DND-41 (cell line): ENCODE measurements around the gene MTURN.

Experiments used
- ATAC-seq: fragments of 200-7000 bp; cut with Tn5 transposase; 3 replicates; pipeline ENCODE4 v1.9.1; 2021; ENCODE audit warnings: low read depth; ENCODE audit not compliant: insufficient read depth
- DNase-seq: peaks from one replicate; pipeline ENCODE4 v3.0.0-alpha.2; 2020
- H2AFZ ChIP-seq: 2 replicates; pipeline ENCODE4 v1.6.0; 2012; ENCODE audit warnings: low read depth, low read length
- H3K27ac ChIP-seq: 2 replicates; pipeline ENCODE4 v1.5.1; 2012; ENCODE audit warnings: low read length, inconsistent platforms
- H3K27me3 ChIP-seq: fragments of 200-600 bp; sonication (generic); 2 replicates; pipeline ENCODE4 v1.6.0; 2012; ENCODE audit warnings: low read length, mild to moderate bottlenecking, inconsistent platforms; ENCODE audit not compliant: insufficient read depth, poor library complexity
- H3K36me3 ChIP-seq: 2 replicates; pipeline ENCODE4 v1.5.1; 2012; ENCODE audit warnings: low read length, inconsistent platforms; ENCODE audit not compliant: insufficient read depth
- H3K4me1 ChIP-seq: 2 replicates; pipeline ENCODE4 v1.5.1; 2012; ENCODE audit warnings: mild to moderate bottlenecking, low read length; ENCODE audit not compliant: insufficient read depth
- H3K4me2 ChIP-seq: 2 replicates; pipeline ENCODE4 v1.6.0; 2012; ENCODE audit warnings: mild to moderate bottlenecking, moderate library complexity, low read length, inconsistent platforms; ENCODE audit not compliant: insufficient read depth
- H3K4me3 ChIP-seq, 2 experiments: fragments of 200-600 bp in 1 of 2; shearing (Covaris generic) in 1 of 2; 2 replicates each; pipeline ENCODE4 v1.5.1; 2012 to 2016; ENCODE audit warnings: inconsistent platforms in 2 of 2, low read length in 2 of 2, mild to moderate bottlenecking in 2 of 2, low read depth in 1 of 2, moderate library complexity in 1 of 2
- H3K79me2 ChIP-seq: 2 replicates; pipeline ENCODE4 v1.6.0; 2012; ENCODE audit warnings: low read length, inconsistent platforms; ENCODE audit not compliant: insufficient read depth
- H3K9ac ChIP-seq: 2 replicates; pipeline ENCODE4 v1.6.0; 2012; ENCODE audit warnings: low read depth, mild to moderate bottlenecking, inconsistent platforms, low read length, moderate library complexity
- H3K9me3 ChIP-seq: 2 replicates; pipeline ENCODE4 v1.5.1; 2012; ENCODE audit warnings: low read length, moderate library complexity, mild to moderate bottlenecking, inconsistent platforms; ENCODE audit not compliant: insufficient read depth, severe bottlenecking
- H4K20me1 ChIP-seq: 2 replicates; pipeline ENCODE4 v1.6.0; 2012; ENCODE audit warnings: low read length; ENCODE audit not compliant: insufficient read depth
- EZH2 ChIP-seq: IDR thresholded peaks from 3 replicates; pipeline ENCODE4 v1.6.1; 2012; ENCODE audit warnings: borderline replicate concordance, low read depth, mild to moderate bottlenecking, moderate library complexity, low read length, inconsistent platforms; ENCODE audit not compliant: severe bottlenecking
- TF ChIP-seq, protein P1 (sequence below): IDR thresholded peaks from 2 replicates; pipeline ENCODE4 v1.5.1; 2012; ENCODE audit warnings: borderline replicate concordance, low read length, moderate library complexity, mild to moderate bottlenecking; ENCODE audit not compliant: poor library complexity, severe bottlenecking; ENCODE audit errors: extremely low read depth

Gene MTURN

DNA sequence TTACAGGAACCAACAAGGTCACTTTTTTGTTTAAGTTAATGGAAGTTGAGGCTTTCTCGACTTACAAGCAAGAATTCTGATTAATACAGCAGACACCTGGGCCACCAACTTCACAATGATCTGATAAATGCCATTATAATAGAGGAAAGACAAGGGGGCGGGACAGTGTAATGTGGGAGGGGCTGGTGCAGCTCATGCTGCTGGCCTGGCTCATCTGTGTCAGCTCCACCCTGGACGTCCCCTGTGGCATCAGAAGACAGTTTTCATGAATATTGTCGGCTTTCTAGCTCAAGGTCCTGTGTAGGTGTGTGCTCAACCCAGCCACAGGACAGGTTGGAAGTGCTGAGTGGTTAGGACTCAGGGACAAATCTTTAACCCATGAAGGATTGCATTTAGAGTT, 57.0 kb downstream of the MTURN start:
- TF ChIP-seq, protein P1, sequence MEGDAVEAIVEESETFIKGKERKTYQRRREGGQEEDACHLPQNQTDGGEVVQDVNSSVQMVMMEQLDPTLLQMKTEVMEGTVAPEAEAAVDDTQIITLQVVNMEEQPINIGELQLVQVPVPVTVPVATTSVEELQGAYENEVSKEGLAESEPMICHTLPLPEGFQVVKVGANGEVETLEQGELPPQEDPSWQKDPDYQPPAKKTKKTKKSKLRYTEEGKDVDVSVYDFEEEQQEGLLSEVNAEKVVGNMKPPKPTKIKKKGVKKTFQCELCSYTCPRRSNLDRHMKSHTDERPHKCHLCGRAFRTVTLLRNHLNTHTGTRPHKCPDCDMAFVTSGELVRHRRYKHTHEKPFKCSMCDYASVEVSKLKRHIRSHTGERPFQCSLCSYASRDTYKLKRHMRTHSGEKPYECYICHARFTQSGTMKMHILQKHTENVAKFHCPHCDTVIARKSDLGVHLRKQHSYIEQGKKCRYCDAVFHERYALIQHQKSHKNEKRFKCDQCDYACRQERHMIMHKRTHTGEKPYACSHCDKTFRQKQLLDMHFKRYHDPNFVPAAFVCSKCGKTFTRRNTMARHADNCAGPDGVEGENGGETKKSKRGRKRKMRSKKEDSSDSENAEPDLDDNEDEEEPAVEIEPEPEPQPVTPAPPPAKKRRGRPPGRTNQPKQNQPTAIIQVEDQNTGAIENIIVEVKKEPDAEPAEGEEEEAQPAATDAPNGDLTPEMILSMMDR, result no peak
- TF ChIP-seq EZH2, result no peak
- peaks cover 24% of the 10 kb centered on the region for H3K9me3 ChIP-seq

DNA sequence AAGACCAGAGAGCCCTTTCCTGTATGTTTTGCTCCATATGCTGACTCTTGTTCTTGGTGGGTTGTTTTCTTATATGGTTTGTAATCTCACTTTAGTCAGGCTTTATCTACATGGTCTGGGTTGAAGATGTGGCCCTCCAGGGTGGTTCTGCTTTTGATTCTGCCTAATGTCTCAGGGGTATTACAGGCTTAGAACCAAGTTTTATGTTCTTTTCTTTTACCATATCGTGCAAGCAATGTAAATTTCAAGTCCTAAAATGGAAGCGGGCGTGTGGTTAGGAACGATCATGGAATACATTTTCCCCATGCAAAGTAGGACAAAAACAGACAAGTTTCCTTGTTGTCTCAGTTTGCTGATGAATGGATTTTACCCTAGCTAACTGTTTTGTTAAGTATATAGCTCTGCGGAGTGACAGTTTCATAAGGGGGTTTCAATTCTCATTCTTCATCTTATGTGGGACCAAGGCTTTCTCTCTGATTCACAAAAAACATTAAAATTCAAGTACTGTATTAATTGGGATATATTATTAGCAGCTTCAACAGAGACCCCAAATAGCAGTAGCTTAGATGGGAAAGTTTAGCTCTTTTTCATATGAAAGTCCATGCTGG, 58.7 kb downstream of the MTURN start:
- no peak overlapping the region for H2AFZ ChIP-seq
- H3K9me3 ChIP-seq, result peaks cover 29% of the 10 kb centered on the region
- H3K36me3 ChIP-seq, result no peaks in the 10 kb centered on the region
- no peaks in the 10 kb centered on the region for H4K20me1 ChIP-seq
- H3K27ac ChIP-seq, result no peak overlapping the region
- H3K4me1 ChIP-seq, result no peaks in the 10 kb centered on the region
- H3K4me2 ChIP-seq, result no peak overlapping the region
- H3K9ac ChIP-seq, result no peak overlapping the region
- TF ChIP-seq, protein P1, result no peak
- TF ChIP-seq EZH2, result no peak
- H3K79me2 ChIP-seq, result no peaks in the 10 kb centered on the region
- H3K27me3 ChIP-seq, result no peaks in the 10 kb centered on the region
- no peak for DNase-seq
- ATAC-seq, result no peak
- no peak overlapping the region for H3K4me3 ChIP-seq

More for the DNA sequence above, 57.0 kb downstream of the MTURN start:
- Histone ChIP-seq H3K36me3 (no peaks in the 10 kb centered on the region), H3K27me3 (no peaks in the 10 kb centered on the region), H4K20me1 (no peaks in the 10 kb centered on the region), H3K4me1 (no peaks in the 10 kb centered on the region), H3K4me2 (no peak overlapping the region), H3K9ac (no peak overlapping the region), H2AFZ (no peak overlapping the region), H3K27ac (no peak overlapping the region), H3K4me3 (no peak overlapping the region), H3K79me2 (no peaks in the 10 kb centered on the region)
- DNase-seq (no peak), ATAC-seq (no peak)

DNA sequence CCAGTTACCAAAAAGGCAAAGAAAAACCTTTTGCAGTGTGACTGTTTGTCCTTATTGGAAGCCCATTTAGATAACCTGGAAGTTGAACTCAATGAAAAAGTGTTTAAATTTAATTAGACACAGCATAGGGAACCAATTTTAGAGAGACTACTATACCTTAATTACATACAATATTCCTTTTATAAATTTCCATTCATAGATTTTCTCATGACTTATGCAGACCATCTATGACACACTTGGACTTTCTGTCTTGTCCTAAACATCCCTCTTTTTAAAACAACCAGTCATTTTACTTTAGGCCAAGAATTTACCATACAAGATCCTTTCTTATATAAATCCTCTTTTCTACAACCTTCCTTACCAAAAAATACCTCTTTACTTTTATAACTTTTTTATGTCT, 61.6 kb downstream of the MTURN start:
- Histone ChIP-seq H3K4me1 (no peaks in the 10 kb centered on the region), H4K20me1 (no peaks in the 10 kb centered on the region), H3K4me2 (no peak overlapping the region), H3K27ac (no peak overlapping the region), H3K36me3 (no peaks in the 10 kb centered on the region), H3K79me2 (no peaks in the 10 kb centered on the region), H2AFZ (no peak overlapping the region), H3K27me3 (no peaks in the 10 kb centered on the region), H3K9ac (no peak overlapping the region), H3K9me3 (peaks cover 26% of the 10 kb centered on the region), H3K4me3 (no peak overlapping the region)
- DNase-seq (no peak), ATAC-seq (no peak)
- no peak for TF ChIP-seq EZH2
- TF ChIP-seq, protein P1, result no peak

DNA sequence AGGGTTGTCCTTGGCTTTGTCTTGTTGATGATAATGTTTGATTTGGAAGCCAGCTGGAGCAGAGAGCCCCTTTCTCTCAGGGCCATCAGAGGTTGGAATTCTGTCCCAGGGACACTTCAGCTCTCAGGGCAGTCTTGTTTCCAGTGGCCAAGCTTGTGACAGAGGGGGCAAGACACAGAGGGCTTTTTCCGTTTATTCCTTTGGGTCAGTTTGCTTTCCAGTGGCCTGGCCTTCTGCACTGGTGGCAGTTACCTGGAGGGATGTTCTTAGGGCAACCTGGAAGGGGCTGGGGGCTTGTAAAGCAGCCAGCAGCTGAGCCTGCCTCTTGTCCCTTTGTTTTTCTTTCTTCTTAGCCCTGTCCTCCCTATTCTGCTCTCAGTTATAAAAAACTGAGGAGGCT, 62.7 kb downstream of the MTURN start:
- DNase-seq, result no peak
- H3K9me3 ChIP-seq, result peaks cover 26% of the 10 kb centered on the region
- H3K79me2 ChIP-seq, result no peaks in the 10 kb centered on the region
- no peak overlapping the region for H2AFZ ChIP-seq
- no peaks in the 10 kb centered on the region for H3K4me1 ChIP-seq
- no peaks in the 10 kb centered on the region for H3K27me3 ChIP-seq
- TF ChIP-seq EZH2, result no peak
- TF ChIP-seq, protein P1, result no peak
- no peak for ATAC-seq
- no peak overlapping the region for H3K4me2 ChIP-seq
- no peaks in the 10 kb centered on the region for H3K36me3 ChIP-seq
- H4K20me1 ChIP-seq, result no peaks in the 10 kb centered on the region
- H3K9ac ChIP-seq, result no peak overlapping the region
- H3K4me3 ChIP-seq, result no peak overlapping the region
- no peak overlapping the region for H3K27ac ChIP-seq
